Panc1 (cell line): ENCODE data around the gene SMIM21. TPM values are rescaled to one million over a fixed set of nuclear protein-coding genes. Genes with fewer than 3 reads are reported as not detected.

Experiments used
- ATAC-seq: fragments of 200-7000 bp; cut with Tn5 transposase; 2 replicates; pipeline ENCODE4 v1.9.1; 2020; ENCODE audit warnings: mild to moderate bottlenecking, moderate library complexity
- BruUV-seq: library from RNA; stranded (reverse); fragments of 400-500 nt; replicated peaks from 2 replicates; lab custom pipeline; 2021; lab: Mats Ljungman, UMichigan
- CTCF ChIA-PET: fragments of 300-600 bp; sonication (Branson Sonifier 250); formaldehyde crosslinking; loops from one replicate; lab custom pipeline; 2022; ENCODE audit warnings: antibody characterized with exemption; lab: Charles Lee
- POLR2A ChIA-PET: fragments of 300-600 bp; sonication (Branson Sonifier 250); formaldehyde crosslinking; loops from one replicate; lab custom pipeline; 2022; ENCODE audit warnings: antibody characterized with exemption; lab: Charles Lee
- DNase-seq: peaks from one replicate; pipeline ENCODE4 v3.0.0-alpha.2; 2010; ENCODE audit warnings: low read depth, low spot score
- H3K27ac ChIP-seq: 2 replicates; pipeline ENCODE4 v1.5.1; 2011; ENCODE audit warnings: mild to moderate bottlenecking, low read length, inconsistent platforms
- H3K27me3 ChIP-seq: fragments of 200-500 bp; sonication (Bioruptor generic); 2 replicates; pipeline ENCODE4 v1.6.0; 2014; ENCODE audit warnings: low read length, inconsistent platforms; ENCODE audit not compliant: control insufficient read depth, insufficient read depth
- H3K36me3 ChIP-seq: fragments of 200-500 bp; sonication (Bioruptor generic); 2 replicates; pipeline ENCODE4 v1.5.1; 2014; ENCODE audit warnings: inconsistent platforms, mild to moderate bottlenecking, low read length, moderate library complexity; ENCODE audit not compliant: control insufficient read depth, insufficient read depth
- H3K4me1 ChIP-seq: 2 replicates; pipeline ENCODE4 v1.5.1; 2011; ENCODE audit warnings: inconsistent platforms, mild to moderate bottlenecking, low read length, moderate library complexity; ENCODE audit not compliant: control insufficient read depth, insufficient read depth
- H3K4me3 ChIP-seq, 2 experiments: 2 replicates each; pipeline ENCODE4 v1.5.1; 2011 to 2012; ENCODE audit warnings: low read depth in 2 of 2, low read length in 2 of 2, mild to moderate bottlenecking in 2 of 2, inconsistent platforms in 1 of 2, moderate library complexity in 1 of 2
- H3K9me3 ChIP-seq: fragments of 200-500 bp; sonication (Bioruptor generic); 2 replicates; pipeline ENCODE4 v1.5.1; 2014; ENCODE audit warnings: low read depth, mild to moderate bottlenecking, inconsistent platforms, low read length, moderate library complexity; ENCODE audit not compliant: control insufficient read depth, insufficient read depth
- CTCF ChIP-seq: fragments of 450-650 bp; IDR thresholded peaks from 2 replicates; pipeline ENCODE4 v1.5.1; 2017; ENCODE audit warnings: mild to moderate bottlenecking
- POLR2AphosphoS5 ChIP-seq: IDR thresholded peaks from 2 replicates; pipeline ENCODE4 v1.6.1; 2012; ENCODE audit warnings: mild to moderate bottlenecking, low read depth, low read length, moderate library complexity
- REST ChIP-seq, 2 experiments: IDR thresholded peaks; 2 replicates each; pipeline ENCODE4 v1.6.1; 2011 to 2012; ENCODE audit warnings: low read depth in 2 of 2, control low read depth in 1 of 2, low read length in 1 of 2, mild to moderate bottlenecking in 1 of 2, moderate library complexity in 1 of 2; ENCODE audit not compliant: insufficient read depth in 1 of 2
- SIN3A ChIP-seq: IDR thresholded peaks from 2 replicates; pipeline ENCODE4 v1.6.1; 2012; ENCODE audit warnings: low read depth, mild to moderate bottlenecking, low read length, moderate library complexity, borderline replicate concordance; ENCODE audit not compliant: insufficient read depth
- TCF7L2 ChIP-seq: IDR thresholded peaks from 2 replicates; pipeline ENCODE4 v1.6.1; 2011; ENCODE audit warnings: mild to moderate bottlenecking, low read depth, low read length, inconsistent platforms
- in situ Hi-C: cut with HindIII; loops from 2 replicates; pipeline ENCODE4 v1.10.0; 2016; ENCODE audit warnings: low sequenced_read_pairs, low pct_unique_long_range_greater_than_20kb
- intact Hi-C: fragments of 100-400 bp; cut with micrococcal nuclease; formaldehyde crosslinking; loops from one replicate; pipeline ENCODE4 v1.10.0; 2022; ENCODE audit not compliant: unreplicated experiment
- total RNA-seq: library from RNA; stranded (reverse); gene quantifications from one replicate; pipeline ENCODE4 v1.2.1, GENCODE V29; 2021; ENCODE audit not compliant: unreplicated experiment

The SMIM21 gene
- total RNA-seq, 1 experiment from 2014 or later = not detected

GRCh38 chr18:75364512-75365253 lies 62.8 kb downstream of the SMIM21 start:
- POLR2A ChIA-PET = no interaction called here

More at GRCh38 chr18:75364512-75365253, 62.8 kb downstream of the SMIM21 start:
- H3K36me3 ChIP-seq = no peaks in the 10 kb centered on the region
- intact Hi-C loops (no loop called here), in situ Hi-C loops (no loop called here)
- H3K4me3 ChIP-seq = no peak overlapping the region
- DNase-seq (no peak), ATAC-seq (no peak)
- no peaks in the 10 kb centered on the region for H3K4me1 ChIP-seq
- TF ChIP-seq CTCF (no peak), POLR2AphosphoS5 (no peak), TCF7L2 (no peak), REST (IDR thresholded peaks at IDR 0.05; ENCODE audit: insufficient read depth in 1 of 2, low read depth in 2 of 2, low read length in 1 of 2) (no peak), SIN3A (no peak)
- H3K27me3 ChIP-seq = no peaks in the 10 kb centered on the region
- H3K27ac ChIP-seq = no peak overlapping the region
- CTCF ChIA-PET = no interaction called here
- no TSS peak for BruUV-seq
- no peaks in the 10 kb centered on the region for H3K9me3 ChIP-seq
